Heart left ventricle (tissue), 13 donors: ENCODE measurements around the gene KLHL1.

Experiments used
- CTCF ChIP-seq, 12 donors: fragments of 200-600 bp; sonication (generic) in 4 of 12; IDR thresholded peaks; one replicate each; pipeline versions ENCODE4 v1.5.0 to v1.8.0; 2018 to 2022; ENCODE audit warnings: antibody characterized with exemption in 12 of 12, mild to moderate bottlenecking in 5 of 12
- POLR2A ChIP-seq, 2 donors: fragments of 450-650 bp; IDR thresholded peaks; one replicate each; pipeline ENCODE4 v1.6.1; 2017; ENCODE audit warnings: antibody characterized with exemption in 2 of 2, mild to moderate bottlenecking in 2 of 2, moderate library complexity in 2 of 2
- donor health status: ischemic (EF 13 %, LVEDD 7.1; RV severe dilation, severe dysfunction).
- donor health status: DM: no; HTN: yes; CAD: no.
- donor health status: DM: no; HTN: no; CAD: no.
- donor health status: ischemic (EF 25% LVEDD 6.9; RV normal size, moderate dysfunction).
- donor health status: ischemic (EF 25% LVEDD 5.7; RV mildly dilated, moderate dysfunction).
- donor health status: ischemic (EF 35%, LVEDD 5.7; RV mildly dilated, moderate dysfunction).
- donor health status: nonischemic (EF 11% LVEDD 7.7; RV severe dilation, severe dysfunction).
- donor health status: DM: yes; HTN: yes; CAD: no.
- donor health status: PGD.
- donor health status: ischemic (EF 29% LVEDD 5.4; RV normal size, mild dysfunction).
- donor health status: nonischemic (EF 23%, LVEDD 6.1; RV moderate dilation, normal function).

DNA sequence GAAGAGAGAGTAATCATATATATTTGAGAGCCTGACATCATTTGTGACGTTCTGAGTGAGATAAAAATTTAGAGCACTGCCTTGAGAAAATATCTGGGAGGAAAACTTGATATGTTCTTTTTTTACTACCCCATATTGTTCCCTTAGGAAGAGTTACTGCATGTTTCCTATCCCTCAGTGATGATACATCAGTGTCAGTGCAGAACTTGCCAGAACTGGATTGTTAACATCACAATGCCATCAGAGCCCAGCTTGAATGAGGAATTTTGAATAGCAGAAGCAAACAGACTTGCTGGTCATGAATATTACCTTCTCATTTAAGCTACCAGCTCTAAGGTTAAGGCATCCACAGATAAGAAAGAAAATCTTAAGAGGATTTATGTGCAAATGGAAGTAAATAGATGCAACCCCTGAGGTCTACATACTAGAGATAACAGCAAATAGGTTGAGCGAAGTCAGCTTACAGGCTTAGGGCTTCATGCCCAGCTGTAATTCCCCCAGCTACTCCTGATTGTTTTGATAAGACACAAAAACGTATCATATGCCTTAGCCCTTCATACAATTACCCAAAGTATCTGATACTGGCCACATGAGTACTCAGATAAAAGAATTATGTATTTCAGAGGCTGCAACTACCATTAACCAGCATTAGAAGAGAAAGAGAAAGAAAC is 314.3 kb downstream of the KLHL1 start:
- TF ChIP-seq CTCF (IDR thresholded peaks at IDR 0.05): no peak
- no peak for TF ChIP-seq POLR2A (IDR thresholded peaks at IDR 0.05)
